Left ventricle myocardium inferior (tissue), 1 donor: ENCODE results near the gene VPREB3. TPM values are rescaled to one million over a fixed set of nuclear protein-coding genes. Genes with fewer than 3 reads are reported as not detected.
"Not testable (repeated sequence)": the region's sequence is repeated elsewhere in the genome, so short reads cannot be mapped to it uniquely, and the experiment has no call there.

ENCODE experiments used
- DNase-seq: peaks from one replicate; pipeline ENCODE4 v3.0.0-alpha.2; 2020
- H3K27ac ChIP-seq: fragments of 200-600 bp; replicated peaks from 2 replicates; pipeline ENCODE4 v1.8.0; 2021
- H3K27me3 ChIP-seq: fragments of 200-600 bp; 2 replicates; pipeline ENCODE4 v1.8.0; 2021; ENCODE audit warnings: low read depth
- H3K36me3 ChIP-seq: fragments of 200-600 bp; 2 replicates; pipeline ENCODE4 v1.8.0; 2021
- H3K4me1 ChIP-seq: fragments of 200-600 bp; 2 replicates; pipeline ENCODE4 v1.8.0; 2021
- H3K4me3 ChIP-seq: fragments of 200-600 bp; 2 replicates; pipeline ENCODE4 v1.8.0; 2021; ENCODE audit warnings: mild to moderate bottlenecking, moderate library complexity
- H3K9me3 ChIP-seq: fragments of 200-600 bp; replicated peaks from 2 replicates; pipeline ENCODE4 v1.8.0; 2021
- intact Hi-C: fragments of 100-400 bp; cut with micrococcal nuclease; formaldehyde crosslinking; loops from one replicate; pipeline ENCODE4 v1.11.0; 2022
- total RNA-seq: library from RNA; stranded (reverse); fragmentation: NEBNext Ultra II Directional; extraction: Animal tissue kit (Norgen Biotek cat#: 25700); gene quantifications from one replicate; pipeline ENCODE4 v1.2.1, GENCODE V29; 2021
- TF ChIP-seq, protein P1 (sequence below): fragments of 200-600 bp; IDR thresholded peaks from 2 replicates; pipeline ENCODE4 v1.8.0; 2021; ENCODE audit warnings: antibody characterized with exemption, mild to moderate bottlenecking, borderline replicate concordance
- donor health status: DM: no; HTN: yes; CAD: no; lungs with severe emphysema.

Gene VPREB3
- total RNA-seq, 1 donor from 2014 or later: 0.69 TPM

DNA sequence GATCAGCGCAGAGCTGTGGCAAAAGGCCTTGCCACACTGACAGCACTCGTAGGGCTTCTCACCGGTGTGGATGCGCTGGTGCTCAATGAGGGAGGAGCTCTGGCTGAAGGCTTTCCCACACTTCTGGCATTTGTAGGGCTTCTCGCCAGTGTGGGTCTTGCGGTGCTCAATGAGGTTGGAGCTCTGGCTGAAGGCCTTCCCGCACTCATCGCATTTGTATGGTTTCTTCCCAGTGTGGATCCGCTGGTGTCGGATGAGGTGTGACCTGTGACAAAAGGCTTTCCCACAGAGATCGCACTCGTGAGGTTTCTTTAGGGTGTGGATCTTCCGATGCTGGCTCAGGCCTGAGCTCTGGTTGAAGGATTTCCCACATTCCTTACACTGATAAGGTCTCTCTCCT lies 10.2 kb downstream of the VPREB3 start:
- no peak for DNase-seq
- Histone ChIP-seq H3K27me3 (no peaks in the 10 kb centered on the region), H3K36me3 (peaks cover 29% of the 10 kb centered on the region), H3K27ac (no peak overlapping the region), H3K9me3 (peaks cover 6% of the 10 kb centered on the region), H3K4me1 (peaks cover 20% of the 10 kb centered on the region), H3K4me3 (no peak overlapping the region)
- intact Hi-C loops: no loop called here
- TF ChIP-seq, protein P1, sequence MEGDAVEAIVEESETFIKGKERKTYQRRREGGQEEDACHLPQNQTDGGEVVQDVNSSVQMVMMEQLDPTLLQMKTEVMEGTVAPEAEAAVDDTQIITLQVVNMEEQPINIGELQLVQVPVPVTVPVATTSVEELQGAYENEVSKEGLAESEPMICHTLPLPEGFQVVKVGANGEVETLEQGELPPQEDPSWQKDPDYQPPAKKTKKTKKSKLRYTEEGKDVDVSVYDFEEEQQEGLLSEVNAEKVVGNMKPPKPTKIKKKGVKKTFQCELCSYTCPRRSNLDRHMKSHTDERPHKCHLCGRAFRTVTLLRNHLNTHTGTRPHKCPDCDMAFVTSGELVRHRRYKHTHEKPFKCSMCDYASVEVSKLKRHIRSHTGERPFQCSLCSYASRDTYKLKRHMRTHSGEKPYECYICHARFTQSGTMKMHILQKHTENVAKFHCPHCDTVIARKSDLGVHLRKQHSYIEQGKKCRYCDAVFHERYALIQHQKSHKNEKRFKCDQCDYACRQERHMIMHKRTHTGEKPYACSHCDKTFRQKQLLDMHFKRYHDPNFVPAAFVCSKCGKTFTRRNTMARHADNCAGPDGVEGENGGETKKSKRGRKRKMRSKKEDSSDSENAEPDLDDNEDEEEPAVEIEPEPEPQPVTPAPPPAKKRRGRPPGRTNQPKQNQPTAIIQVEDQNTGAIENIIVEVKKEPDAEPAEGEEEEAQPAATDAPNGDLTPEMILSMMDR: no peak

DNA sequence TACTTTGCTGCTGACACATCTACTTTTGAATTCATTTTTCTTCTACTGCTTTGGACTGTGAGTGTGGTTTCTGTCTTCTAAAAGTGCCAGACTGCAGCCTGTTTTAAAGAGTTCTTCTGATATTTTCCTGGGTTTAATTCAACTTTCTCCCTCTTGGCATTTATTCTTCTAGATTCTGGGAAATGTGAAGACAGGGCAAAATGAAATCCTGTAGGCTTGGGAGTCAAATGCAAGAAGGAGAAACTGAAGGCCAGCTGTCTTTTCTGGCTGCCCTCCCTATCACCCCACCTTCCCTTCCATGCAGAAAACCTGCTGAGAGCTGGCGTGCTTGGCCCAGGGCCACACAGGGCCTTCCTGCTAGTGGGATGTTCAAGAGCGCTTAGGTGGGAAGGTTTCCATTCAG lies 10.9 kb downstream of the VPREB3 start:
- peaks cover 20% of the 10 kb centered on the region for H3K4me1 ChIP-seq
- DNase-seq: peak; percentile 48
- H3K27ac ChIP-seq: peak overlapping the region; percentile 56
- H3K27me3 ChIP-seq: no peaks in the 10 kb centered on the region
- intact Hi-C loops: no loop called here
- peaks cover 29% of the 10 kb centered on the region for H3K36me3 ChIP-seq
- peaks cover 6% of the 10 kb centered on the region for H3K9me3 ChIP-seq
- no peak overlapping the region for H3K4me3 ChIP-seq
- TF ChIP-seq, protein P1: no peak

DNA sequence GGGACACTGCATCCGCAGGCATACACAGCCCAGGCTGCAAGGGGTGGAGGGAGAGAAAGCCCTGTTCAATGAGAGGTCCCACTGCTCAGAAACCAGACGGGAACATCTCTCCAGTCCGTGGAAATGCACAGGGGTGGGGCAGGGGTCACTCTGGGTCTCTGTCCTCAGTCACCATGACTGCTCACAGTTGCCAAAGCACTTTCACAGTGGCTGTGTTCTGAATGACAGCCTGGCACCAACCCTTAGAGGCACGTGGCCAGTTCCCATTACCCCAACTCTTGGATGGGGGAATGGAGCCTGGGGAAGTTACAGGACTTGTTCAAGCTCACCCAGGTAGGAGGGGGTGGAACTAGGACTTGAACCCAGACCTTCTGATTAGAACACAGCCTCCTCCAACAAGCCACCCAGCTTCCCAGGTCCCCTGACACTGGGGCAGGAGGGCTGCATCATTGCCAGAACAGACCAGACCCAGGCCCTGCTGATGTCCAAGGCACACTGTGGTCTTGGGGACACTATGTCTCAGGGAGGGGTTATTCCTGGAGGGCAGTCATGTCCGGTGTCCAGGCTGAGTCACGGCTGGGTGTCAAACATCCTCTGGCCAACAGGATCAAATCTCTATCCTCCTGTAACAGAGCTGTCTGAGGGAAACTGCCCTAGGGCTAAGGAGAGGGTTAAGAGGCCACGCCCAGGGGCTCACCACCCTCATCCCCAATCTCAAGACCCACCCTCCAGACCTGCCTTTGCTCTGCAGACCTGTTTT lies 11.5 kb downstream of the VPREB3 start:
- Histone ChIP-seq H3K36me3 (peaks cover 29% of the 10 kb centered on the region), H3K27me3 (no peaks in the 10 kb centered on the region), H3K9me3 (peaks cover 6% of the 10 kb centered on the region), H3K27ac (peak overlapping the region; percentile 56), H3K4me3 (no peak overlapping the region), H3K4me1 (peaks cover 20% of the 10 kb centered on the region)
- intact Hi-C loops: no loop called here
- TF ChIP-seq, protein P1: no peak
- DNase-seq: peak; percentile 57

DNA sequence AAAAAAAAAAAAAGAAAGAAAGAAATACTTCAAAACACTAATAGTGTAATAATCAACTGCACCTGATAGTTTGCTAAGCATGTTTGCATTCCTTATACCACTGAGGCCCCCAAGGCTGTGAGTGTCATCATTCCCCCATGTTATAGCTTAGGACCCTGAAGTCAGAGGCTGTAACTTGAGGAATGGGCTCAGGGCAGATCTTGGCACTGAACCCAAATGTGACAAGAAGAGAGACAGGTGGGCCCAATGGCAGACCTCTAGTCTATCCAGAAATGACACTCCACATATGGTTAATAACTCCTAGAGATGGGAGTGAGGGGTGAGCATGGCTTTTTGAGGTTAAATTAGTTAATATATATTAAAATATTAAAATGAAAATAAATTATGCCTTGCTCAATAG lies 16.5 kb downstream of the VPREB3 start:
- Histone ChIP-seq H3K9me3 (no peaks in the 10 kb centered on the region), H3K27ac (no peak overlapping the region), H3K27me3 (no peaks in the 10 kb centered on the region), H3K4me1 (peaks cover 12% of the 10 kb centered on the region), H3K36me3 (peaks cover 6% of the 10 kb centered on the region), H3K4me3 (no peak overlapping the region)
- intact Hi-C loops: no loop called here
- TF ChIP-seq, protein P1: no peak
- no peak for DNase-seq

DNA sequence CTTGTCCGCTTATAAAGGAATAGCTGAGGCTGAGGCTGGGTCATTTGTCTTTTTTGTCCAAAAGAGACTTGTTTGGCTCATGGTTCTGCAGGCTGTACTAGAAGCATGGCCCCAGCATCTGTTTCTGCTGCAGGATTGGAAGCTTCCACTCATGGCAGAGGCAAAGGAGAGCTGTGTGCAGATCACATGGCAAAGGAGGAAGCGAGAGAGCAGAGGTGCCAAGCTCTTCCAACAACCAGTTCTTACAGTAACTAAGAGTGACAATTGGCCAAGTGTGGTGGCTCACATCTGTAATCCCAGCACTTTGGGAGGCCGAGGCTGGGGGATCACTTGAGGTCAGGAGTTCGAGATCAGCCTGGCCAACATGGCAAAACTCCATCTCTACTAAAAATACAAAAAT lies 26.1 kb downstream of the VPREB3 start:
- H3K4me3 ChIP-seq, H3K36me3 ChIP-seq, intact Hi-C loops, H3K27me3 ChIP-seq, H3K9me3 ChIP-seq, DNase-seq, H3K27ac ChIP-seq, H3K4me1 ChIP-seq: not testable (repeated sequence)

- TF ChIP-seq, protein P1: no peak
- no peak overlapping the region for H3K4me3 ChIP-seq
- no peaks in the 10 kb centered on the region for H3K9me3 ChIP-seq
- intact Hi-C loops: no loop called here
- no peaks in the 10 kb centered on the region for H3K36me3 ChIP-seq
- no peak overlapping the region for H3K27ac ChIP-seq
- no peaks in the 10 kb centered on the region for H3K4me1 ChIP-seq
- DNase-seq: no peak
- H3K27me3 ChIP-seq: no peaks in the 10 kb centered on the region
Measured at GRCh38 chr22:23722724-23723123, 31.5 kb downstream of the VPREB3 start.
